ENCODE measurements around the gene C17orf58.
"Not testable (repeated sequence)": the region's sequence is repeated elsewhere in the genome, so short reads cannot be mapped to it uniquely, and the experiment has no call there.

Gene C17orf58

GRCh38 chr17:67996301-67997171 lies at the start of gene C17orf58:
Gene C17orf58, minus strand, starts transcription at chr17:67996469. Its CDS starts 271 bp downstream, at chr17:67996198.
- not testable (repeated sequence) for DNase-seq

- peak; percentile 18 for DNase-seq
Observed at GRCh38 chr17:68036304-68037147, 40.3 kb upstream of the C17orf58 start.

GRCh38 chr17:68035523-68036303 lies 39.4 kb upstream of the C17orf58 start, which contains the start of gene KPNA2:
Gene KPNA2, plus strand, starts transcription at chr17:68035735. Its CDS starts 1,398 bp downstream, at chr17:68037133.
- DNase-seq, result peak; percentile 98

- DNase-seq, result no peak
Observed at GRCh38 chr17:68035131-68035522, 38.9 kb upstream of the C17orf58 start.

- no peak for DNase-seq
Observed at GRCh38 chr17:68034452-68034776, 38.1 kb upstream of the C17orf58 start.

GRCh38 chr17:68033636-68034451 lies 37.6 kb upstream of the C17orf58 start:
- DNase-seq, result peak; percentile 19

GRCh38 chr17:68029512-68030215 lies 33.4 kb upstream of the C17orf58 start:
- DNase-seq, result no peak

- not testable (repeated sequence) for DNase-seq
Observed at GRCh38 chr17:68022547-68022946, 26.3 kb upstream of the C17orf58 start.

- no peak for DNase-seq
Observed at GRCh38 chr17:68021963-68022362, 25.7 kb upstream of the C17orf58 start.

- not testable (repeated sequence) for DNase-seq
Observed at GRCh38 chr17:68020791-68021190, 24.5 kb upstream of the C17orf58 start.

GRCh38 chr17:68020409-68020756 lies 24.1 kb upstream of the C17orf58 start:
- peak; percentile 51 for DNase-seq

GRCh38 chr17:68019675-68020408 lies 23.6 kb upstream of the C17orf58 start:
- peak; percentile 97 for DNase-seq

GRCh38 chr17:68019336-68019674 lies 23.0 kb upstream of the C17orf58 start:
- DNase-seq, result no peak

- DNase-seq, result not testable (repeated sequence)
Observed at GRCh38 chr17:68018493-68018892, 22.2 kb upstream of the C17orf58 start.

GRCh38 chr17:68016838-68017237 lies 20.6 kb upstream of the C17orf58 start:
- DNase-seq, result no peak

GRCh38 chr17:68015081-68015723 lies 18.9 kb upstream of the C17orf58 start:
- DNase-seq, result no peak

GRCh38 chr17:68013385-68013784 lies 17.1 kb upstream of the C17orf58 start:
- no peak for DNase-seq

- DNase-seq, result peak; percentile 67
Observed at GRCh38 chr17:68011199-68011665, 15.0 kb upstream of the C17orf58 start.

- DNase-seq, result no peak
Observed at GRCh38 chr17:68006797-68007196, 10.5 kb upstream of the C17orf58 start.

GRCh38 chr17:68004201-68004600 lies 7.9 kb upstream of the C17orf58 start:
- no peak for DNase-seq
